SH-SY5Y (cell line): Measurements from ENCODE around the gene MBNL1.

Source experiments
- GATA2 ChIP-seq: IDR thresholded peaks from 2 replicates; pipeline ENCODE4 v1.6.1; 2011; ENCODE audit warnings: mild to moderate bottlenecking, low read depth, low read length
- GATA3 ChIP-seq: IDR thresholded peaks from 2 replicates; pipeline ENCODE4 v1.6.1; 2011; ENCODE audit warnings: low read depth, mild to moderate bottlenecking, low read length, moderate library complexity

Gene MBNL1

GRCh38 chr3:152321955-152322377 lies 53.2 kb downstream of the MBNL1 start:
- TF ChIP-seq GATA3 = no peak
- TF ChIP-seq GATA2 = no peak

GRCh38 chr3:152322756-152323155 lies 54.0 kb downstream of the MBNL1 start:
- TF ChIP-seq GATA2 (no peak), GATA3 (no peak)

- no peak for TF ChIP-seq GATA2
- TF ChIP-seq GATA3 = no peak
Observed at GRCh38 chr3:152323834-152324233, 55.1 kb downstream of the MBNL1 start.

GRCh38 chr3:152325136-152325535 lies 56.4 kb downstream of the MBNL1 start:
- TF ChIP-seq GATA3 = no peak
- TF ChIP-seq GATA2 = no peak

- TF ChIP-seq GATA2 = no peak
- TF ChIP-seq GATA3 = no peak
Observed at GRCh38 chr3:152327203-152327602, 58.5 kb downstream of the MBNL1 start.

- no peak for TF ChIP-seq GATA2
- TF ChIP-seq GATA3 = no peak
Observed at GRCh38 chr3:152328841-152329240, 60.1 kb downstream of the MBNL1 start.

GRCh38 chr3:152330559-152330958 lies 61.8 kb downstream of the MBNL1 start:
- TF ChIP-seq GATA2 (no peak), GATA3 (no peak)

GRCh38 chr3:152331018-152331541 lies 62.4 kb downstream of the MBNL1 start:
- no peak for TF ChIP-seq GATA3
- no peak for TF ChIP-seq GATA2

GRCh38 chr3:152331998-152332397 lies 63.3 kb downstream of the MBNL1 start:
- TF ChIP-seq GATA3 (no peak), GATA2 (no peak)

GRCh38 chr3:152333928-152334327 lies 65.2 kb downstream of the MBNL1 start:
- no peak for TF ChIP-seq GATA3
- no peak for TF ChIP-seq GATA2

GRCh38 chr3:152334761-152335160 lies 66.0 kb downstream of the MBNL1 start:
- TF ChIP-seq GATA2 = no peak
- no peak for TF ChIP-seq GATA3

- TF ChIP-seq GATA3 (no peak), GATA2 (no peak)
Observed at GRCh38 chr3:152335273-152335672, 66.5 kb downstream of the MBNL1 start.

GRCh38 chr3:152338159-152338720 lies 69.5 kb downstream of the MBNL1 start:
- TF ChIP-seq GATA2 = no peak
- TF ChIP-seq GATA3 = no peak

GRCh38 chr3:152339881-152340505 lies 71.3 kb downstream of the MBNL1 start:
- TF ChIP-seq GATA2 (no peak), GATA3 (no peak)

GRCh38 chr3:152345233-152345632 lies 76.5 kb downstream of the MBNL1 start:
- TF ChIP-seq GATA3 (no peak), GATA2 (no peak)
